SK-N-DZ (cell line): ENCODE data around the gene AKAP12.

Experiments used
- small RNA-seq, 2 experiments: library from RNA; depleted of rRNA; stranded (forward); fragments of <200 nt; gene quantifications; one replicate each; pipeline ENCODE3, GENCODE V24; 2014

AKAP12 gene

Small RNAs within 50 kb of the gene (small RNA-seq; reads per million reads assigned to genes)
- gene RF00019 = 0 reads per million in 2 experiments
- gene RNU6-1247P = 0 to 0.03 reads per million in 2 experiments
- 0 reads per million in 2 experiments for gene RNU6-300P
- gene RNY4P20 = 0.05 to 2.0 reads per million in 2 experiments
